NOMO-1 treated with DMSO at 0.1 percent for 48 hours (cell line): ENCODE results near the gene TTBK1.
A peak's percentile ranks its signal among the peaks of the same experiment; 100 is the strongest.

ENCODE experiments used
- DNase-seq: peaks from one replicate; lab custom pipeline; 2025; ENCODE audit not compliant: unreplicated experiment; lab: John Stamatoyannopoulos, UW

The TTBK1 gene

DNA sequence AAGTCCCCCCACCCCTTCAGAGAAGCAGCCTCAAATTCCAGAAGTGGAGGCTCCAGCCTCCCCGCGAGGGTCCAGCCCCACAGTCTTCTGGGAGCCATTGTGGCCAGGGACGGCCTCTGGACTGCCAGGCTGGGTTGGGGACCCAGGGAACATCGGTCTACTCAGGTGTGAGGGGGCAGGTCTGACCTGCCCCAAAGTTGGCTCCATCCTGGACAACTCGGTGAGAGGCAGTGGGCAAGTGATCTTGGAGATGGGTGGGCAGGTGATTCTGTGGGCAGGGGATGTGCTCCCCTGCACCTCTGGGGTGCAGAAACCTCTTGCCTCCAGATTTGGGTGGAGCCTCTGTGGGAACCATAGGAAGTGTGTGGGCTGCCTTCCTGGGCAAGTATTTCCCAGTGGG, 42.6 kb downstream of the TTBK1 start:
- DNase-seq: no peak

DNA sequence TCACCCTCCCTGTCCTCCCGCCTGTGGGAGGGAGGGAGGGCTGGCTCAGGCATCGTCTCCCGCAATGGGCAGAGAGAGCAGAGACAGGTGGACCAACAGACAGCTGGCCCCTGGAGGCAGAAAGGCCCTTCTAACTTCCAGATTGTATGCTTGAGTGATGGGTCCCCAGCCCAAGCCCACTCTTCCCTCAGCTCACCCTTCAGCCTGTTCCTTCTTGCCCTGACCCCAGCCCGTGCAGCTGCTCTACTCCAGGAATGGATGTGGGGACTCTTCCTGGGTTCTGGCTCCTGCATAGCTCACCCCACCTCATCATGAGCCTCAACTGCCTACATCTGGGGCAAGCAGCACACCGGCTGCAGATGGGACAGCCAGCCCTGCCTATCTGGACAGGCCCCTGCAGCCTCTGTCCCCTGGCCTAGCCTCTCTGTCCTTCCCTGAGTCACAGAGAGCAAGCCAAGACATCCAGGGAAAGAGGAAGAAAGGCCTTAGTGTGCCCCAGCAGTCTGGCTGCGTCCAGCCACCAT, 43.2 kb downstream of the TTBK1 start:
- no peak for DNase-seq

- no peak for DNase-seq
Measured at GRCh38 chr6:43286980-43287716, 43.9 kb downstream of the TTBK1 start.

GRCh38 chr6:43287717-43288679, 44.7 kb downstream of the TTBK1 start:
- no peak for DNase-seq

DNA sequence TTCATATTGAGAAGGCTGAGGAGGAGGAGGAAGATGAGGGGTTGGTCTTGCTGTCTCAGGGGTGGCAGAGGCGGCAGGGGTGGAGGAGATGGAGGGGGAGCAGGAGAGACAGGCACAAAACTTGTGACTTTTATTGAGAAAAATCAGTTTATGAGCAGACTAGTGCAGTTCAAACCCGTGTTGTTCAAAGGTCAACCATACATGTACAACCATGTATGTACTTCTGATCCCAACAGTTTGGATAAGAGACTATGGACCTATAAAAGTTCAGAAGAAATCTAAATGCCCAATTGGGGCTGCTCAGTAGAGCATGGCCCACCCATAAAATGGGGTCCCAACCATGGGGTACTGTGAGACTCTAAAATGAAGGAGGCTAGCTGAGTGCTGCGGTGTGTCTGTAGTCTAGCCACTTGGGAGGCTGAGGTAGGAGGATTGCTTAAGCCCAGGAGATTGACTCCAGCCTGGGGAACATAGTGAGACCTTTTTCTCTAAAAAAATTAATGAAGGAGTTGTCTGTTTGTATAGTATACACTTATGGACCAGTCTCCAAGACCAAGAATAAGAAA, 47.1 kb downstream of the TTBK1 start:
- no peak for DNase-seq

DNA sequence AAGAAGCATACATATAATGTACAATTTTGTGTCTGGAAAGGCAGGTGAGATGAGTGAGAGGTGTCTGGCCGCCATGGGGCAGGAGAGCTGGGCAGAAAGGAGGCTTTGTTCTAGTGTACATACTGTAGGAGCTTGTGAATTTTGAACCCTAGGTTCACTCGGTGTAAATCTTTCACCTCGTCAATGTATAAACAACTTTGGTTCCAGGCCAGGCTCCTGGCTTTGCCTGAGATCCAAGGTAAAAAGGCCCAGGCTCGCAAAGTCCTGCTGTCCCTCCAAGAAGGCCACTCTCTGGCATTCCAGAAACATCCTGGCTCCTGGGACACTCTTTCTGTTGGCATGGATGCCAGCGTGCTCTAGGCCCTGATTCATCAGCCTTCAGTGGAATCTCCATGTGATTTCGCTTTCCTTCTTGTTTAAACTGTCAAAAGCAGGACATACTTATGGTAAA, 47.6 kb downstream of the TTBK1 start:
- no peak for DNase-seq

DNA sequence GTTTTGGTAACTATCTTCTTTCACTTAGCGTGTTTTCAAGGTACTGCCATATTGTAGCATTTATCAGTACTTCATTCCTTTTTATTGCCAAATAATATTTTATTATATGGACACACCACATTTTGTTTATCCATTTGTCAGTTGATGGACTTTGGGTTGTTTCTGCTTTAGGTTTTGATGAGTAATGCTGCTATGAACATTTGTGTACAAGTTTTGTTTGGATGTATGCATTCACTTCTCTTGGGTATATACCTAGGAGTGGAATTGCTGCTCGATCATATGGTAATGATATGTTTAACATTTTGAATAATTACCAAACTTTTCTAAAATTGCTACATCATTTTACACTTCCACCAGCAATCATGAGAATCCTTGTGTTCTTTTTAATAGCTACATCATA, 48.4 kb downstream of the TTBK1 start:
- no peak for DNase-seq

GRCh38 chr6:43292341-43292740, 49.1 kb downstream of the TTBK1 start:
- DNase-seq: no peak

- DNase-seq: no peak
Measured at GRCh38 chr6:43292763-43293318, 49.6 kb downstream of the TTBK1 start.

DNA sequence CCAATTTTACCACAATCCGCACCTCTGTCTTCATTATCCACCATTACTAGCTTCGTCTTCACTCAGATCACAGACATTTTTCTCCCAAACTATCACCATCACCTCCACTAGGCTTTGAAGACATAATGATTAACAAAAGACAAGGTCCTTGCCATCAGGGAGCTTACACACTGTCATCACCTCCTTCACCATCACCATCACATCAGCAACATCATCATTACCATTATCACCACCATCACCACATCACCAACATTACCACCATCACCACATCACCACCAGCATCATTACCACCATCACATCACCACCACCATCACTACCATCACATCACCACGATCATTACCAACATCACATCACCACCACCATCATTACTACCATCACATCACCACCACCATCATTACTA, 50.4 kb downstream of the TTBK1 start:
- no peak for DNase-seq

DNA sequence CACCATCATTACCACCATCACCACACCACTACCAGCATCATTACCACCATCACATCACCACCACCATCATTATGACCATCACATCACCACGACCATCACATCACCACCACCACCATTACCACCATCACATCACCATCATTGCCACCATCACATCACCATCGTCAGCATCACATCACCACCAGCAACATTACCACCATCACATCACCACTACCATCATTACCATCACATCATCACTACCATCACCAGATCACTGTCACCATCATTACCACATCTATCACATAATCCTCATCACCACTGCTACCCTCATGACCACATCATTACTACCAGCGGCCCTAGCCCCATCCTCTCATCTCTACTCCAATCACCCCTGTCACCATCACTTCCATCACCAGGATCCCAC, 51.3 kb downstream of the TTBK1 start:
- no peak for DNase-seq

DNA sequence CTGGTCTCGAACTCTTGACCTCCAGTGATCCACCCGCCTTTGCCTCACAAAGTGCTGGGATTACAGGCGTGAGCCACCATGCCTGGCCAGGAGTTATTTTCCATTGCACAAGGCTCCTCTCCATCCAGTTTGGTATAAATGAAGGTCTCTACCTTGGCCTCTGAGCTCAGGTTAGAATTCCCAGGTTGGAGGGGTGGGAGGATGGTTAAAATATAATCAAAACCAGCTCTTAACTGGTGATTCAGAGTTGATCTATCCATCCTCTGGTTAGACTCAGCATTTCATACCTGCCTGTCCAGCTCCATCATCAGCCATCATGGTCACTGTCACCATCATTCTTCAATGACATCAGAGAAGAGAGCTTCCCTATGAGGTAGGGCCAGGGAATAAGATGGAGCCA, 52.2 kb downstream of the TTBK1 start:
- DNase-seq: no peak

DNA sequence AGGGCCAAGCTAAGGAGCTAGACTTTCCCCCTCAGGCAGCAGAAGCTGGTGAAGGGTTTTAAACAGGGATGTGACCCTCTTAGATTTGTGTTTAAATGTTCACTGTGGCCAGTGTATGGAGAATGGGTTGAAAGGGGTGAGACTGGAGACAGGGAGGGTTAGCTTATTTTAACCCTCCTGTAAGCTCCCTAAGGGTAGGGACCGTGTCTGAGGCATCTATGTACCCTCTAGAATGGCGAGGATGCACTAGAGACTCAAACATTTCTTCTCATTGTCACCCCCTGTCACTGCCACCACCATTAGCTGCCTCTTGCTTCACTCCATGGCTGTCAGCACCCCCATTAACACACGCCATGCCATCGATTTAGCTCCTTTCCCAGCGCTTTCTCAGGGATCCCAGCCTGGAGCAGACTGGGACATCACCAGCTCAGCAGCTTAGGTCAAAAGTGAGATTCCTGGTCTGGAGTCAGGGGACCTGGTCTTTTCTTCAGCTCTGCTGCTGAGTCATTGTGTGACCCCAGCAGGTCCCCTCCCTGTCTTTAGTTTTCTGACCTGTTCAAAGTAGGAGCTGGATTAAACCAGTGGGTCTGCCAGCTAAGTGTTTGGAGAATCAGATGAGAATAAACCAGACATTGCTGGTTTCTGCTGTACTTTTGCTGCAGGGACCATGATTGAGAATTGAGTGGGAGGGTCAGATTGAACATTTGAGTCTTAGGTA, 53.7 kb downstream of the TTBK1 start:
- no peak for DNase-seq

- DNase-seq: no peak
Measured at GRCh38 chr6:43297644-43298564, 54.6 kb downstream of the TTBK1 start, which contains the start of gene SLC22A7. Gene SLC22A7, plus strand, starts transcription at chr6:43298260. Its CDS starts 99 bp downstream, at chr6:43298359.

DNA sequence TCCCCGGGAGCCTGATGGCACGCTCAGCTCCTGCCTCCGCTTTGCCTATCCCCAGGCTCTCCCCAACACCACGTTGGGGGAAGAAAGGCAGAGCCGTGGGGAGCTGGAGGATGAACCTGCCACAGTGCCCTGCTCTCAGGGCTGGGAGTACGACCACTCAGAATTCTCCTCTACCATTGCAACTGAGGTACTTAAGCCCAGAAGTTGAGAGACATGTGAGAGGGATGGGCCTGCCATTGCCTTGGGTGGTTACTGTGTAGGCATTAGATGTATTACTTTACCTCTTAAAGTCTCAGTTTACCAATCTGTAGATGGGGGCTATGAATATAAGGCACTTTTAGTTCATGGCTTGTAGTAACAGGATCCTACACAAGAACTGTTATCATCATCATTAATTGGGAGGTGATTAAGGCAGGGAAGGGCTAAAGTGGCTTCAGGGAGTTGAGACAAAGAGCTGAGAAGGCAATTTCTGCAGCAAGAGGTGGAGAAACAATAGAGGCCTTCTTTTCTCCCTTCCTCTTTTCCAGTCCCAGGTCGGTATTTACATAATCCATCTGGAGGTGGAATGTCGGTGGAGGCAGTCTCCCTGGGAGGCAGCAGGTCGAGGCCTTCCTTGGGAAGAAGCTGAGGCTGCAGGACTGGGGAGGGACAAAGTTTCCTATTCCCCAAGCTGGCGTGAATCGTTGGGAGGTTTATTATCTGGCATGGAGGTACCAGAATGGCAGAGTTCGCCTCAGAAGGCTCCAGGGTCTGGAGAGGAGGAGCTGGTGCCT, 55.5 kb downstream of the TTBK1 start:
- no peak for DNase-seq

DNA sequence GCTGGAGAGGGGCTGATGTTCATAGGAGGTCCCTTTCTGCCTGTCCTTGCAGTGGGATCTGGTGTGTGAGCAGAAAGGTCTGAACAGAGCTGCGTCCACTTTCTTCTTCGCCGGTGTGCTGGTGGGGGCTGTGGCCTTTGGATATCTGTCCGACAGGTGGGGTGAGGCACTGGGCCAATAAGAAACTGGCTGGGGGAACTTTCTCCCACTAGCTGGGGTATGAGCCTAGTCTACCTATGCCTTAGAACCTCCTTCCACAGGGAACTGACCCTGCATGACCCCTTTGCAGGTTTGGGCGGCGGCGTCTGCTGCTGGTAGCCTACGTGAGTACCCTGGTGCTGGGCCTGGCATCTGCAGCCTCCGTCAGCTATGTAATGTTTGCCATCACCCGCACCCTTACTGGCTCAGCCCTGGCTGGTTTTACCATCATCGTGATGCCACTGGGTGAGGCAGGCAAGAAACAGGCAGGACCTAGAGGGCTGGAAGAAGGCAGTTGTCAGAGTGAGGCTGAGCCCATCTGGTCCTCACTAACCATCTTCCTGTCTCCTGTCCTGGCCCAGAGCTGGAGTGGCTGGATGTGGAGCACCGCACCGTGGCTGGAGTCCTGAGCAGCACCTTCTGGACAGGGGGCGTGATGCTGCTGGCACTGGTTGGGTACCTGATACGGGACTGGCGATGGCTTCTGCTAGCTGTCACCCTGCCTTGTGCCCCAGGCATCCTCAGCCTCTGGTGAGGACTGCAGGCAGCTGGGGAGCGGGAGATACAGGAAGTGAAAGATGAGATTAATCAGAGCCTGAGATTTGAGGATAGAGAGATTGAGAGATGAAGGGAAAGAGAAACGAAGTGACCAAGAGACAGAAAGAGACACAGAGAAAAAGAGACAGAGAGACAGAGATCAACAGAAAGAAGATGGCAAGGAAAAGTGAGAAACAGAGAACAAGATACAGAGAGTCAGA, 56.3 kb downstream of the TTBK1 start:
- peak; percentile 7 for DNase-seq

DNA sequence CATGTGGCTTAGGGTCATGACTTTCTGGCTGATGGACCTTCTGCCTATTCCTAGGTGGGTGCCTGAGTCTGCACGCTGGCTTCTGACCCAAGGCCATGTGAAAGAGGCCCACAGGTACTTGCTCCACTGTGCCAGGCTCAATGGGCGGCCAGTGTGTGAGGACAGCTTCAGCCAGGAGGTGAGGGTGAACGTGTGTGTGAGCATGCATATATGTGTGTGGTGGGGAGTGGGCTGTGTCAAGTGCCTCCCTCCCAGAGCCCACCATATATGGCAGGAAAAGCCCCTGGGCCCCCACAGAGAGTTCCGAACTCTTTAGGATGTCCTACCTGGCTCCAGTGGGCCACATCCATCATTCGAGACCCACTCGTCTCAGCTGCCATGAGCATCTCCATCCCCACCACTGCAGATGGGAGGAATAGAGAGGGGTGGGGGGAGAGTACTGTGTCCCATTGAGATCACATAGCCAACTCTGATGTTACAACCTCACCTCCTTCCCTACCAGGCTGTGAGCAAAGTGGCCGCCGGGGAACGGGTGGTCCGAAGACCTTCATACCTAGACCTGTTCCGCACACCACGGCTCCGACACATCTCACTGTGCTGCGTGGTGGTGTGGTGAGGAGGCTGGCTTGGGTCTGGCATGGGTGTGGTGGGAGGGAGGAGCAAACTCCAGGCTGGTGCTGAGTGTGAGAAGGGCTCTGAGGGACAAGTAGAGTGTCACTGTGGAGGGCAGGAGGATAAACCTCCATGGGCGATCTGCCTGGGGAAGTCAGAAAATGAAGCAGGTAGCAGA, 58.0 kb downstream of the TTBK1 start:
- DNase-seq: no peak
